Suprapubic skin (tissue), 4 donors: ENCODE data around the gene GGA1.

Experiments
- POLR2A ChIP-seq, 2 donors: fragments of 450-650 bp; IDR thresholded peaks; one replicate each; pipeline ENCODE4 v1.6.1; 2017; ENCODE audit warnings: antibody characterized with exemption in 2 of 2, mild to moderate bottlenecking in 2 of 2, moderate library complexity in 2 of 2
- POLR2AphosphoS5 ChIP-seq, 3 donors: sonication (generic); formaldehyde crosslinking; IDR thresholded peaks; one replicate each; pipeline ENCODE4 v1.6.1; 2017; ENCODE audit warnings: antibody characterized with exemption in 3 of 3
- TF ChIP-seq, protein P1 (sequence below), 2 donors: fragments of 200-600 bp in 1 of 2; fragments of 450-650 bp in 1 of 2; sonication (generic) in 1 of 2; IDR thresholded peaks; one replicate each; pipeline ENCODE4 v1.5.1; 2016 to 2019; ENCODE audit warnings: antibody characterized with exemption in 2 of 2, mild to moderate bottlenecking in 1 of 2, moderate library complexity in 1 of 2

DNA sequence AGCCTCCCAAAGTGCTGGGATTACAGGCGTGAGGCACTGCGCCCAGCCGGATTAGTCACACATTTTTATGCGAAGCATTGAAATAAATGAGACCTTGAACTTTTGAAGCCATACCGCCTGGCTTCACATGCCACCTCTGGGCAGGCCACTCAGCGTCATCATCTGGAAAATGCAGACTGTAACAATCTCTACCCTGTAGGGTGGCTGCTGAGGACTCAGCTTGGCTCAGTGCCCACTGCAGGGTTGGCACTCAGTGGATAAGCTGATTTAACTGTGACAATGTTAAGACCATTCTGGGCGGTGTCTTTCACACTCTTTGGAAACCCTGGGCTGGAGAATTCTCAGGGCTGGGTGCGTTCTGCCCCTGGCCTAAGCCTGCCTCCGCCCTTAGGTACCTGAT, 39.3 kb downstream of the GGA1 start:
- TF ChIP-seq, protein P1, sequence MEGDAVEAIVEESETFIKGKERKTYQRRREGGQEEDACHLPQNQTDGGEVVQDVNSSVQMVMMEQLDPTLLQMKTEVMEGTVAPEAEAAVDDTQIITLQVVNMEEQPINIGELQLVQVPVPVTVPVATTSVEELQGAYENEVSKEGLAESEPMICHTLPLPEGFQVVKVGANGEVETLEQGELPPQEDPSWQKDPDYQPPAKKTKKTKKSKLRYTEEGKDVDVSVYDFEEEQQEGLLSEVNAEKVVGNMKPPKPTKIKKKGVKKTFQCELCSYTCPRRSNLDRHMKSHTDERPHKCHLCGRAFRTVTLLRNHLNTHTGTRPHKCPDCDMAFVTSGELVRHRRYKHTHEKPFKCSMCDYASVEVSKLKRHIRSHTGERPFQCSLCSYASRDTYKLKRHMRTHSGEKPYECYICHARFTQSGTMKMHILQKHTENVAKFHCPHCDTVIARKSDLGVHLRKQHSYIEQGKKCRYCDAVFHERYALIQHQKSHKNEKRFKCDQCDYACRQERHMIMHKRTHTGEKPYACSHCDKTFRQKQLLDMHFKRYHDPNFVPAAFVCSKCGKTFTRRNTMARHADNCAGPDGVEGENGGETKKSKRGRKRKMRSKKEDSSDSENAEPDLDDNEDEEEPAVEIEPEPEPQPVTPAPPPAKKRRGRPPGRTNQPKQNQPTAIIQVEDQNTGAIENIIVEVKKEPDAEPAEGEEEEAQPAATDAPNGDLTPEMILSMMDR (IDR thresholded peaks at IDR 0.05): no peak
- TF ChIP-seq POLR2A (IDR thresholded peaks at IDR 0.05) (no peak), POLR2AphosphoS5 (IDR thresholded peaks at IDR 0.05) (no peak)
